KOPT-K1 (cell line): ENCODE results near the gene CYP3A7.
"Not testable (repeated sequence)": the region's sequence is repeated elsewhere in the genome, so short reads cannot be mapped to it uniquely, and the experiment has no call there.

Experiments used
- H3K27ac ChIP-seq: fragments of 200-600 bp; sonication (generic); 2 replicates; pipeline ENCODE4 v1.5.1; 2016; ENCODE audit warnings: antibody characterized with exemption, mild to moderate bottlenecking, low read depth, low read length; ENCODE audit not compliant: poor library complexity, severe bottlenecking
- H3K36me3 ChIP-seq: fragments of 200-600 bp; sonication (generic); 2 replicates; pipeline ENCODE4 v1.5.1; 2017; ENCODE audit warnings: antibody characterized with exemption, mild to moderate bottlenecking, low read length, moderate library complexity; ENCODE audit not compliant: insufficient read depth
- H3K9me3 ChIP-seq: fragments of 200-600 bp; sonication (generic); 2 replicates; pipeline ENCODE4 v1.5.1; 2017; ENCODE audit warnings: antibody characterized with exemption, low read length, mild to moderate bottlenecking; ENCODE audit not compliant: insufficient read depth, poor library complexity, severe bottlenecking

The CYP3A7 gene

GRCh38 chr7:99734987-99735386 lies at the start of gene CYP3A7:
Gene CYP3A7, minus strand, starts transcription at chr7:99735196. Its CDS starts 103 bp downstream, at chr7:99735093.
- no peak within 1 kb of the TSS for H3K27ac ChIP-seq

GRCh38 chr7:99784007-99784406 lies 49.0 kb upstream of the CYP3A7 start, which contains the start of gene CYP3A4:
Gene CYP3A4, minus strand, starts transcription at chr7:99784184. Its CDS starts 103 bp downstream, at chr7:99784081.
- H3K27ac ChIP-seq, result no peak within 1 kb of the TSS
- no peaks in the 10 kb centered on the region for H3K36me3 ChIP-seq
- H3K9me3 ChIP-seq, result peaks cover 7% of the 10 kb centered on the region

More at GRCh38 chr7:99734987-99735386, at the start of gene CYP3A7:
- Histone ChIP-seq H3K9me3 (no peaks in the 10 kb centered on the region), H3K36me3 (no peaks in the 10 kb centered on the region)

- Histone ChIP-seq H3K9me3 (peaks cover 7% of the 10 kb centered on the region), H3K27ac (no peak overlapping the region), H3K36me3 (no peaks in the 10 kb centered on the region)
Observed at GRCh38 chr7:99782012-99782953, 47.3 kb upstream of the CYP3A7 start.

- Histone ChIP-seq H3K9me3 (peaks cover 7% of the 10 kb centered on the region), H3K36me3 (no peaks in the 10 kb centered on the region), H3K27ac (no peak overlapping the region)
Observed at GRCh38 chr7:99780588-99780987, 45.6 kb upstream of the CYP3A7 start.

- Histone ChIP-seq H3K36me3 (no peaks in the 10 kb centered on the region), H3K9me3 (peaks cover 7% of the 10 kb centered on the region), H3K27ac (no peak overlapping the region)
Observed at GRCh38 chr7:99779949-99780348, 45.0 kb upstream of the CYP3A7 start.

- Histone ChIP-seq H3K9me3 (peaks cover 7% of the 10 kb centered on the region), H3K36me3 (no peaks in the 10 kb centered on the region), H3K27ac (no peak overlapping the region)
Observed at GRCh38 chr7:99778880-99779279, 43.9 kb upstream of the CYP3A7 start.

GRCh38 chr7:99773395-99773794 lies 38.4 kb upstream of the CYP3A7 start:
- H3K27ac ChIP-seq, H3K36me3 ChIP-seq, H3K9me3 ChIP-seq: not testable (repeated sequence)

- Histone ChIP-seq H3K27ac (no peak overlapping the region), H3K9me3 (no peaks in the 10 kb centered on the region), H3K36me3 (no peaks in the 10 kb centered on the region)
Observed at GRCh38 chr7:99772565-99772964, 37.6 kb upstream of the CYP3A7 start.

GRCh38 chr7:99769494-99769893 lies 34.5 kb upstream of the CYP3A7 start:
- H3K9me3 ChIP-seq, H3K27ac ChIP-seq, H3K36me3 ChIP-seq: not testable (repeated sequence)

- H3K36me3 ChIP-seq, result no peaks in the 10 kb centered on the region
- H3K9me3 ChIP-seq, result no peaks in the 10 kb centered on the region
- no peak overlapping the region for H3K27ac ChIP-seq
Observed at GRCh38 chr7:99768471-99768870, 33.5 kb upstream of the CYP3A7 start.

- Histone ChIP-seq H3K27ac (no peak overlapping the region), H3K36me3 (no peaks in the 10 kb centered on the region), H3K9me3 (no peaks in the 10 kb centered on the region)
Observed at GRCh38 chr7:99767662-99768061, 32.7 kb upstream of the CYP3A7 start.

- H3K36me3 ChIP-seq, result no peaks in the 10 kb centered on the region
- no peak overlapping the region for H3K27ac ChIP-seq
- H3K9me3 ChIP-seq, result no peaks in the 10 kb centered on the region
Observed at GRCh38 chr7:99766484-99767099, 31.6 kb upstream of the CYP3A7 start.

GRCh38 chr7:99764478-99764877 lies 29.5 kb upstream of the CYP3A7 start:
- H3K27ac ChIP-seq, result no peak overlapping the region
- H3K36me3 ChIP-seq, result no peaks in the 10 kb centered on the region
- no peaks in the 10 kb centered on the region for H3K9me3 ChIP-seq

- Histone ChIP-seq H3K9me3 (no peaks in the 10 kb centered on the region), H3K27ac (no peak overlapping the region), H3K36me3 (no peaks in the 10 kb centered on the region)
Observed at GRCh38 chr7:99762680-99763327, 27.8 kb upstream of the CYP3A7 start.

GRCh38 chr7:99755085-99755484 lies 20.1 kb upstream of the CYP3A7 start:
- Histone ChIP-seq H3K9me3 (no peaks in the 10 kb centered on the region), H3K36me3 (no peaks in the 10 kb centered on the region), H3K27ac (no peak overlapping the region)
